ENCODE data around the gene SREK1IP1. TPM values are rescaled to one million over a fixed set of nuclear protein-coding genes. Genes with fewer than 3 reads are reported as not detected.
A peak's percentile ranks its signal among the peaks of the same experiment; 100 is the strongest.

SREK1IP1 gene
- total and polyA plus RNA-seq, 9 of the 15 experiments (the other 6 are each of a cell fraction or from before 2014, with no cell fraction given), result 6.9 to 45.2 (median 21.7) TPM

GRCh38 chr5:64784451-64785025 lies 16.0 kb upstream of the SREK1IP1 start (continued):
- TF ChIP-seq REST (IDR thresholded peaks at IDR 0.05; ENCODE audit: borderline replicate concordance) (peak; percentile 93), REST (CRISPR knock-in tag; IDR thresholded peaks at IDR 0.05; ENCODE audit: low read depth) (no peak), TEAD1 (CRISPR knock-in tag; IDR thresholded peaks at IDR 0.05) (no peak), ARID2 (IDR thresholded peaks at IDR 0.05) (0 out of 2 replicates have a peak, but pooled peaks have one; percentile 54)
